ENCODE measurements around the gene GNPDA2.

DNA sequence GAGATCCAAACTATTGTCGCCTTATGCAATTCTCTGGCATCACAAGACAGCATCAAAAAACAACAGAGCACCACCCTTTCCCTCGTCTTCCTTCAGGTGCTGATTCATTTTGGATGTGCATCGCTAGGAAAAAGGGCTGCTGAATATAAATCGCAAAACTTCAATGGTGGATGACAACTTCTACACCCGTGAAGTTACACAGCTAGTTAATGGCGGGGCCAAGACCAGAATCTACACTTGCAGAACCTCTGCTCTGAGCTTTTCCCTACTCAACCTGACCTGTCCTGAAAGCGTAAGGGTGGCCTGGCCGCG lies 674 bp downstream of the GNPDA2 start:
- TF ChIP-seq, protein P1, sequence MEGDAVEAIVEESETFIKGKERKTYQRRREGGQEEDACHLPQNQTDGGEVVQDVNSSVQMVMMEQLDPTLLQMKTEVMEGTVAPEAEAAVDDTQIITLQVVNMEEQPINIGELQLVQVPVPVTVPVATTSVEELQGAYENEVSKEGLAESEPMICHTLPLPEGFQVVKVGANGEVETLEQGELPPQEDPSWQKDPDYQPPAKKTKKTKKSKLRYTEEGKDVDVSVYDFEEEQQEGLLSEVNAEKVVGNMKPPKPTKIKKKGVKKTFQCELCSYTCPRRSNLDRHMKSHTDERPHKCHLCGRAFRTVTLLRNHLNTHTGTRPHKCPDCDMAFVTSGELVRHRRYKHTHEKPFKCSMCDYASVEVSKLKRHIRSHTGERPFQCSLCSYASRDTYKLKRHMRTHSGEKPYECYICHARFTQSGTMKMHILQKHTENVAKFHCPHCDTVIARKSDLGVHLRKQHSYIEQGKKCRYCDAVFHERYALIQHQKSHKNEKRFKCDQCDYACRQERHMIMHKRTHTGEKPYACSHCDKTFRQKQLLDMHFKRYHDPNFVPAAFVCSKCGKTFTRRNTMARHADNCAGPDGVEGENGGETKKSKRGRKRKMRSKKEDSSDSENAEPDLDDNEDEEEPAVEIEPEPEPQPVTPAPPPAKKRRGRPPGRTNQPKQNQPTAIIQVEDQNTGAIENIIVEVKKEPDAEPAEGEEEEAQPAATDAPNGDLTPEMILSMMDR (IDR thresholded peaks at IDR 0.05; ENCODE audit: poor library complexity), result no peak
- TF ChIP-seq EZH2phosphoT487 (IDR thresholded peaks at IDR 0.05; ENCODE audit: low read depth, severe bottlenecking, unreplicated experiment) (no peak), EZH2 (IDR thresholded peaks at IDR 0.05; ENCODE audit: borderline replicate concordance) (no peak)

All from hepatocyte (in vitro differentiated cells).